HEK293 (cell line): ENCODE results near the gene KIF4A.
A peak's percentile ranks its signal among the peaks of the same experiment; 100 is the strongest.

Experiments used
- ATF2 ChIP-seq: fragments of 450-650 bp; formaldehyde crosslinking; IDR thresholded peaks from 2 replicates; pipeline ENCODE4 v1.5.1; 2016; ENCODE audit warnings: missing biosample characterization, missing genetic modification characterization, low read depth
- FEZF1 ChIP-seq: fragments of 450-650 bp; formaldehyde crosslinking; IDR thresholded peaks from 2 replicates; pipeline ENCODE4 v1.5.1; 2016; ENCODE audit warnings: missing biosample characterization, missing genetic modification characterization
- HOXD13 ChIP-seq: sonication (generic); formaldehyde crosslinking; IDR thresholded peaks from 2 replicates; pipeline ENCODE4 v1.8.0; 2022; ENCODE audit warnings: missing genetic modification reagents, borderline replicate concordance
- INSM2 ChIP-seq: fragments of 450-650 bp; formaldehyde crosslinking; IDR thresholded peaks from 2 replicates; pipeline ENCODE4 v1.5.1; 2016; ENCODE audit warnings: missing biosample characterization, missing genetic modification characterization
- KLF1 ChIP-seq: fragments of 450-650 bp; formaldehyde crosslinking; IDR thresholded peaks from 2 replicates; pipeline ENCODE4 v1.5.1; 2016; ENCODE audit warnings: missing biosample characterization, missing genetic modification characterization
- KLF16 ChIP-seq: fragments of 450-650 bp; formaldehyde crosslinking; IDR thresholded peaks from 2 replicates; pipeline ENCODE4 v1.5.1; 2017; ENCODE audit warnings: missing biosample characterization, missing genetic modification characterization
- MYNN ChIP-seq: fragments of 450-650 bp; formaldehyde crosslinking; IDR thresholded peaks from 2 replicates; pipeline ENCODE4 v1.5.1; 2016; ENCODE audit warnings: missing biosample characterization, missing genetic modification characterization, borderline replicate concordance
- PRDM1 ChIP-seq: fragments of 450-650 bp; formaldehyde crosslinking; IDR thresholded peaks from 2 replicates; pipeline ENCODE4; 2016; ENCODE audit warnings: missing biosample characterization, missing genetic modification characterization
- PRDM10 ChIP-seq: fragments of 450-650 bp; formaldehyde crosslinking; IDR thresholded peaks from 2 replicates; pipeline ENCODE4 v1.5.1; 2016; ENCODE audit warnings: missing biosample characterization, missing genetic modification characterization
- PRDM6 ChIP-seq: fragments of 450-650 bp; formaldehyde crosslinking; IDR thresholded peaks from 2 replicates; pipeline ENCODE4 v1.5.1; 2017; ENCODE audit warnings: missing biosample characterization, missing genetic modification characterization
- SALL2 ChIP-seq: fragments of 450-650 bp; formaldehyde crosslinking; IDR thresholded peaks from 2 replicates; pipeline ENCODE4 v1.5.0; 2017; ENCODE audit warnings: missing biosample characterization, mild to moderate bottlenecking, missing genetic modification characterization, borderline replicate concordance
- ZBTB44 ChIP-seq: fragments of 450-650 bp; IDR thresholded peaks from 2 replicates; pipeline ENCODE4 v1.5.1; 2018; ENCODE audit warnings: missing biosample characterization, mild to moderate bottlenecking, missing genetic modification characterization
- ZBTB8A ChIP-seq: fragments of 450-650 bp; formaldehyde crosslinking; IDR thresholded peaks from 2 replicates; pipeline ENCODE4 v1.5.1; 2016; ENCODE audit warnings: missing biosample characterization, missing genetic modification characterization
- ZFHX2 ChIP-seq: fragments of 450-650 bp; formaldehyde crosslinking; conservative IDR thresholded peaks from 2 replicates; pipeline ENCODE4 v1.5.1; 2016; ENCODE audit warnings: missing biosample characterization, missing genetic modification characterization
- ZNF23 ChIP-seq: fragments of 450-650 bp; formaldehyde crosslinking; IDR thresholded peaks from 2 replicates; pipeline ENCODE4 v1.5.1; 2016; ENCODE audit warnings: missing biosample characterization, missing genetic modification characterization, borderline replicate concordance
- ZNF24 ChIP-seq: fragments of 450-650 bp; formaldehyde crosslinking; IDR thresholded peaks from 2 replicates; pipeline ENCODE4 v1.5.1; 2016; ENCODE audit warnings: missing biosample characterization, missing genetic modification characterization
- ZNF248 ChIP-seq: fragments of 450-650 bp; formaldehyde crosslinking; IDR thresholded peaks from 2 replicates; pipeline ENCODE4 v1.5.1; 2017; ENCODE audit warnings: missing biosample characterization, missing genetic modification characterization
- ZNF433 ChIP-seq: fragments of 450-650 bp; formaldehyde crosslinking; IDR thresholded peaks from 2 replicates; pipeline ENCODE4 v1.5.1; 2016; ENCODE audit warnings: missing biosample characterization, missing genetic modification characterization, low read depth
- ZNF488 ChIP-seq: fragments of 450-650 bp; formaldehyde crosslinking; IDR thresholded peaks from 2 replicates; pipeline ENCODE4 v1.5.1; 2016; ENCODE audit warnings: missing biosample characterization, missing genetic modification characterization
- ZNF529 ChIP-seq: fragments of 450-650 bp; formaldehyde crosslinking; IDR thresholded peaks from 2 replicates; pipeline ENCODE4 v1.5.1; 2017; ENCODE audit warnings: missing genetic modification characterization, missing biosample characterization; ENCODE audit not compliant: insufficient replicate concordance
- ZNF580 ChIP-seq: fragments of 450-650 bp; formaldehyde crosslinking; IDR thresholded peaks from 2 replicates; pipeline ENCODE4 v1.5.1; 2016; ENCODE audit warnings: missing biosample characterization, missing genetic modification characterization
- ZNF596 ChIP-seq: fragments of 450-650 bp; IDR thresholded peaks from 2 replicates; pipeline ENCODE4 v1.5.0; 2018; ENCODE audit warnings: missing biosample characterization, mild to moderate bottlenecking, missing genetic modification characterization, moderate library complexity
- ZNF610 ChIP-seq: fragments of 450-650 bp; formaldehyde crosslinking; IDR thresholded peaks from 2 replicates; pipeline ENCODE4 v1.5.1; 2016; ENCODE audit warnings: missing biosample characterization, missing genetic modification characterization, borderline replicate concordance
- ZNF747 ChIP-seq: fragments of 450-650 bp; formaldehyde crosslinking; IDR thresholded peaks from 2 replicates; pipeline ENCODE4 v1.5.1; 2016; ENCODE audit warnings: missing biosample characterization, missing genetic modification characterization
- ZSCAN5A ChIP-seq: fragments of 450-650 bp; formaldehyde crosslinking; IDR thresholded peaks from 2 replicates; pipeline ENCODE4 v1.5.1; 2016; ENCODE audit warnings: missing biosample characterization, missing genetic modification characterization

KIF4A gene

GRCh38 chrX:70454441-70455365 lies 164.8 kb downstream of the KIF4A start (continued):
- no peak for TF ChIP-seq ZNF580 (tag by site-specific recombination)
- no peak for TF ChIP-seq ZNF24 (tag by site-specific recombination)
- no peak for TF ChIP-seq ZNF747 (tag by site-specific recombination)
- no peak for TF ChIP-seq ZNF488 (tag by site-specific recombination)
- TF ChIP-seq SALL2 = no peak
- TF ChIP-seq KLF16 = no peak
- no peak for TF ChIP-seq FEZF1
- TF ChIP-seq ZNF610 (tag by site-specific recombination) = no peak
- TF ChIP-seq PRDM10 = peak; percentile 92
- no peak for TF ChIP-seq PRDM1
- no peak for TF ChIP-seq ZBTB44 (tag by site-specific recombination)
- TF ChIP-seq KLF1 (tag by site-specific recombination) = peak; percentile 37; the same call in 1 of the 2 replicates
- no peak for TF ChIP-seq INSM2 (tag by site-specific recombination)
- no peak for TF ChIP-seq ZNF529
- no peak for TF ChIP-seq ZSCAN5A (tag by site-specific recombination)
- no peak for TF ChIP-seq ATF2 (tag by site-specific recombination)
- no peak for TF ChIP-seq ZNF248 (tag by site-specific recombination)
- TF ChIP-seq ZNF596 (tag by site-specific recombination) = no peak
- no peak for TF ChIP-seq HOXD13 (CRISPR knock-in tag)
- TF ChIP-seq ZNF433 = no peak
- peak; percentile 31; the same call in 1 of the 2 replicates for TF ChIP-seq ZFHX2 (tag by site-specific recombination)
- peak; percentile 56 for TF ChIP-seq ZBTB8A (tag by site-specific recombination)
- TF ChIP-seq MYNN = no peak
- no peak for TF ChIP-seq ZNF23
- TF ChIP-seq PRDM6 (tag by site-specific recombination) = no peak
